ENCODE results near the gene ZBTB5. TPM values are rescaled to one million over a fixed set of nuclear protein-coding genes. Genes with fewer than 3 reads are reported as not detected.
"Not testable (repeated sequence)": the region's sequence is repeated elsewhere in the genome, so short reads cannot be mapped to it uniquely, and the experiment has no call there.

ZBTB5 gene
- total RNA-seq, 1 donor from 2014 or later, result 20.4 TPM

- FAIRE-seq (no peak), DNase-seq (ENCODE audit: low spot score in 2 of 2) (no peak)
Observed at GRCh38 chr9:37486616-37487548, 21.6 kb upstream of the ZBTB5 start.

- DNase-seq (ENCODE audit: low spot score in 2 of 2), result no peak
- no peak for FAIRE-seq
Observed at GRCh38 chr9:37486256-37486615, 21.0 kb upstream of the ZBTB5 start.

DNA sequence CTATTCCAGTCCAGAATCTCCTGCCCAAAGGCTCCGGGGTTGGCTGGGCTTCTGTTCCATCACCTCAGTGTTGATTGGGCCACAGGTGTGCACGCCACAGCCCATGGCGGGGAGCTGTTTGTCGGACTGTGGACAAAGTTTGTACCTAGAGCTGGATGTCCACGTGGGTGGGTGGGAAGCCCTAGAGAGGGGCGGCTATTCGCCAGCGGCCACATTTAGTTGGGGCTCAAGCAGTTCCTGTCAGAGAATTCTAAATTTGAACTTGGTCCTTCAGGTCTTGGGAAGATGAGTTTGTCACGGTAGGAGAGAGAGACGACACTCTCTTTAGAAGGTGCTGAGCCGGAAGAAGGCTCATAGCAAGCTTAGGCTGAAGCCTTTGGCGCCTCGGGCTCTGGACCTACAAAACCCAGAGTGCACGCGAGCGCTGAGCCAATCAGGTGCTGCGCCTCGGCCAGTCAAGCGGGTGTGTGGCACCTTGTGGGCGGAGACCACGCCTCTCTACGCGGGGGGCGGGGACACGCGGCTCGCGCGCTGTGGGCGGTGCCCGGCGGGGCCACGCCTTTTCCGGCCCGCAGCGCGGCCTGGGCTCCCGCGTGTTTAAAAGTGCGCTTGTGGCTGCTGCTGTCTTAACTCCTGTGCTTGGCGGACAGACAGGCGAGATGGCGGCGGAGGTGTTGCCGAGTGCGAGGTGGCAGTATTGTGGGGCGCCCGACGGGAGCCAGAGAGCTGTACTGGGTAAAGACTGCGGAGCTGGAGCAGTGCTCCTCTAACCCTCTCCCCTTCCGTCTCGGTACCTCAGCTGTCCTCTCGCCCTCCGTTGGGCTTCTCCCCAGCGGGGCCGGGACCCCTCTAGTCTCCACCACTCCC, 20.4 kb upstream of the ZBTB5 start, which contains the start of gene POLR1E:
TSS of gene POLR1E (plus strand) at position 560 of the 867 bp plus-strand sequence. CDS start at position 660, 100 bp downstream.
- FAIRE-seq (no peak), DNase-seq (ENCODE audit: low spot score in 2 of 2) (peak; percentile 89 to 98)

- no peak for FAIRE-seq
- DNase-seq (ENCODE audit: low spot score in 2 of 2), result no peak
Observed at GRCh38 chr9:37480759-37481158, 15.5 kb upstream of the ZBTB5 start.

DNA sequence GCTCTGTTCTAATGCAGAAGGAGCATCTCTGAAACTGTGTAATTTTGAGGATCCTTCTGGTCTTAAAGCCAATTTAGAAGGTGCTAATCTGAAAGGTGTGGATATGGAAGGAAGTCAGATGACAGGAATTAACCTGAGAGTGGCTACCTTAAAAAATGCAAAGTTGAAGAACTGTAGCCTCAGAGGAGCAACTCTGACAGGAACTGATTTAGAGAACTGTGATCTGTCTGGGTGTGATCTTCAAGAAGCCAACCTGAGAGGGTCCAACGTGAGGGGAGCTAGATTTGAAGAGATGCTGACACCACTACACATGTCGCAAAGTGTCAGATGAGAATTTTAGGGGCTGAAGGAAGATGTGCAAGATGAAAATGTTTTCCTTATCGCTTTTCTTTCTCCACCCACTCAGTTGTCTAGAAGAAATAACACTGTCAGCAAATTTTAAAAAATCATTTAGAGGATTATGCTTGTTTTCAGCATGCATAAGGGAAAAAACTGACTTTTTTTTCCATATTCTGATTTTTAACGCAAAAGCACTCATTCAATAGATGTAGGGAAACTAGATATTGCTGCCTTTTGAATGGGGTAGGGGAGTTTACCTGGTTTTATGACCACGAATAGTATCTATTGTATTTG, 12.9 kb upstream of the ZBTB5 start:
- not testable (repeated sequence) for DNase-seq (ENCODE audit: low spot score in 2 of 2); FAIRE-seq

DNA sequence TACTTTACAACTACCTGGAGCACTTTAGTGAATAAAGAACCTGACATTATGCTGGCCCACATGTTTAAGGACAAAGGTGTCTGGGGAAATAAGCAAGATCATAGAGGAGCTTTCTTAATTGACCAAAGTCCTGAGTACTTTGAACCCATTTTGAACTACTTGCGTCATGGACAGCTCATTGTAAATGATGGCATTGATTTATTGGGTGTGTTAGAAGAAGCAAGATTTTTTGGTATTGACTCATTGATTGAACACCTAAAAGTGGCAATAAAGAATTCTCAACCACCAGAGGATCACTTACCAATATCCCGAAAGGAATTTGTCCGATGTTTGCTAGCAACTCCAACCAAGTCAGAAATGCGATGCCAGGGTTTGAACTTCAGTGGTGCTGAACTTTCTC, 12.2 kb upstream of the ZBTB5 start:
- FAIRE-seq, result not testable (repeated sequence)

GRCh38 chr9:37476930-37477329, 11.7 kb upstream of the ZBTB5 start:
- DNase-seq (ENCODE audit: low spot score in 2 of 2) (no peak), FAIRE-seq (no peak)

More for the DNA sequence above, 12.2 kb upstream of the ZBTB5 start:
- DNase-seq (ENCODE audit: low spot score in 2 of 2), result not testable (repeated sequence)

DNA sequence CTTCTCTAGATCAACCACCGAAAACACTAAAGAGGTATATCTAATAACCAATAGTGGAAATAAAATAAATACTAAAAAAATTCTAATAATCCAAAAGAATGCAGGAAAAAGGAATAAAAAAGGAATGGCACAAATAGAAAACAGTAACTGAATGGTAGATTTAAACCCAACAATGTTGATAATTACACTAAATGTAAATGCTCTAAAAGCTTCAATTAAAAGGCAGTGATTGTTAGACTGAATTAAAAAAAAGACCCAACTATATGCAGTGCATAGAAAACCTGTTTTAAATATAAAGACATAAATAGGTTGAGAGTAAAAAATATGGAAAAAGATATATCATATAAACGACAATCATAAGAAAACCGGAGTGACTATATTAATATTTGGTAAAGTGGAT, 9.2 kb upstream of the ZBTB5 start:
- DNase-seq (ENCODE audit: low spot score in 2 of 2) (no peak), FAIRE-seq (no peak)

DNA sequence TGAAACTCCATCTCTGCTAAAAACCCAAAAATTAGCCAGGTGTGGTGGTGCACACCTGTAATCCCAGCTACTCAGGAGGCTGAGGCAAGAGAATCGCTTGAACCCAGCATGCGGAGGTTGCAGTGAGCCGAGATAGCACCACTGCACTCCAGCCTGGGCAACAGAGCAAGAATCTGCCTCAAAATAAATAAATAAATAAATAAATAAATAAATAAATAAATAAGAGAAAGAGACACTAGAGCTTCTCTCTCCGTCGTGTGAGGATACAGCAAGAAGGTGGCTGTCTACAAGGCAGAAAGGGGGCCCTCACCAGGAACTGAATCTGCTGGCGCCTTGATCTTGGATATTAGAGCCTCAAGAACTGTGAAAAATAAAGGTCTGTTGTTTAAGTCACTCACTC, 8.7 kb upstream of the ZBTB5 start:
- FAIRE-seq; DNase-seq (ENCODE audit: low spot score in 2 of 2): not testable (repeated sequence)

DNA sequence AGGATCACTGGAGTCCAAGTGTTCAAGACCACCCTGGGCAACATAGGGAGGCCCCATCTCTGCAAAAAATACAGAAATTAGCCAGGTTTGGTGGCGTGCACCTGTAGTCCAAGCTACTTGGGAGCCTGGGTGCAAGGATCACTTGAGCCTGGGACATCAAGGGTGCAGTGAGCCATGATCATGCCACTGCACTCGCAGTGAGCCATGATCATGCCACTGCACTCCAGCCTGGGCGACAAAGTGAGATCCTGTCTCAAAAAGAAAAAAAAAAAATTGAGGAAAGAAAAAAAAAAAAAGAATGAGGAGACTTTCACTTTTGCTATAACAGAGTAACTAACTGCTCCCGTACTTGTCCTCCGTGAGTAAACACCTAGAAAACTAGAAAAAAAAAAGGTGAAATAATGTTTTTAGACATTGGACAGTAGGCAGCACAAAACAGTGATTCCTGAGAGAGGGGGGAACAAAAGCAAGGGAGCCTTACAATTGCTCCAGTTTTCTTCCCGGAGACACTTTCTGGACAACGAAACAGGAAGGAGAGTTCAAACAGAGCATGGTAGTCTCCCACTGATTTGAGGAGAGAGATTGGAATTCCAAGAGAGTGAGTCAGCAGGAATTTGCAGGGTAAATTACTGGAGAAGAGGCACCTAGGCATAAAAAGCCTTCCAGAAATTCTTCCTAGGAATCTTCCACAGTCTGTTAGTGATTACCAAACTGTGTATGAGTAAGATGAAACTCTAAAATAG, 6.9 kb upstream of the ZBTB5 start:
- FAIRE-seq (no peak), DNase-seq (ENCODE audit: low spot score in 2 of 2) (peak in 1 of 2 donors; percentile 34)

GRCh38 chr9:37468620-37469019, 3.4 kb upstream of the ZBTB5 start:
- DNase-seq (ENCODE audit: low spot score in 2 of 2) (no peak), FAIRE-seq (no peak)

- DNase-seq (ENCODE audit: low spot score in 2 of 2); FAIRE-seq: not testable (repeated sequence)
Observed at GRCh38 chr9:37467530-37467929, 2.3 kb upstream of the ZBTB5 start.

- FAIRE-seq, result no peak
- DNase-seq (ENCODE audit: low spot score in 2 of 2), result no peak
Observed at GRCh38 chr9:37466037-37466709, 923 bp upstream of the ZBTB5 start.

GRCh38 chr9:37464426-37465248, 613 bp downstream of the ZBTB5 start:
- DNase-seq (ENCODE audit: low spot score in 2 of 2) (peak in 1 of 2 donors; percentile 61), FAIRE-seq (no peak)

GRCh38 chr9:37464006-37464405, 1.2 kb downstream of the ZBTB5 start:
- DNase-seq (ENCODE audit: low spot score in 2 of 2) (no peak), FAIRE-seq (no peak)

DNA sequence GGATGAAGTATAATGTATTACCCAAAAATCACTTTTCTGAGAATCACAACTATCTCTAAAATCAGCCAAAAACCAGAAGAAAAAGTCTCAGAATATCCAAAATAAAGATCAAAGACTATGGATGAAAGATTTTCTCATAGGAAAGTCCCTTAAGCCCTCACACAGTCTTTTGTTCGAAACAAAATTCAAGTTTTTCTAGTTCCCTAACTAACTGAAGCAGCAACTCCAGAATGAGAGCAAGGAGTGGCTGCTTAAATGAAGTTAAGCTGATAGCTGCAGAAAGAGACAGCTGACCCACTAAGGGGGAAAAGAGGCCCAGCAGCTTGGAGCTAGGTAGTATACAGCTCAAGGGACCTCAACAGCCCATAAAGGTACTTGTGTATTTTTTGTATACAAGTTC, 8.4 kb downstream of the ZBTB5 start:
- DNase-seq (ENCODE audit: low spot score in 2 of 2) (no peak), FAIRE-seq (no peak)

GRCh38 chr9:37455884-37456647, 9.2 kb downstream of the ZBTB5 start:
- FAIRE-seq, result no peak
- DNase-seq (ENCODE audit: low spot score in 2 of 2), result no peak

- FAIRE-seq, result no peak
- no peak for DNase-seq (ENCODE audit: low spot score in 2 of 2)
Observed at GRCh38 chr9:37454238-37454637, 11.0 kb downstream of the ZBTB5 start.
